ENCODE data around the gene ACOT8.
A peak's percentile ranks its signal among the peaks of the same experiment; 100 is the strongest.

The ACOT8 gene

GRCh38 chr20:45857882-45858216 is 657 bp upstream of the ACOT8 start:
- DNase-seq = peak in 7 of 56 donors; percentile 37 to 63 (median 54)

DNA sequence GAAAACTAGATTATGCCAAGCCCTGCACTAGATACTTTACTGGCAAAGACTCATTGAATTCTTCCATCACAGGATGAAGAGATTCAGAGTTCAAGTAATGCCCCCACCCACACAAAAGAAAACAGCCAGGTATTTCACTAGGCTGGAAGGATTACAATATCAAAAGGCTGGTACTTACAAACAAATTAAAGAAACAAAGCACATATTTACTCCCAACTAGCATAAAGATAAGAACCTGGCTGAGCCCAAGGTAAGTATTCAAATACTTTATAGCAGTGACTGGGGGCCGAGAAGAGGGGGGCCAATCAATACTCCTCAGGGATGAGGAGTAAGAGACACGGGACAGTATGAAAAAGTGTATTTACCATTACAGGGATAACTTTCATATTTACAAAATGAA is 3.7 kb downstream of the ACOT8 start:
- DNase-seq = no peak

GRCh38 chr20:45852326-45852725 is 4.9 kb downstream of the ACOT8 start:
- DNase-seq = no peak

- DNase-seq = no peak
These were observed 5.7 kb downstream of the ACOT8 start for GRCh38 chr20:45851501-45851900.

- no peak for DNase-seq
These were observed 6.3 kb downstream of the ACOT8 start for GRCh38 chr20:45850926-45851325.

GRCh38 chr20:45850238-45850637 is 7.0 kb downstream of the ACOT8 start:
- no peak for DNase-seq

DNA sequence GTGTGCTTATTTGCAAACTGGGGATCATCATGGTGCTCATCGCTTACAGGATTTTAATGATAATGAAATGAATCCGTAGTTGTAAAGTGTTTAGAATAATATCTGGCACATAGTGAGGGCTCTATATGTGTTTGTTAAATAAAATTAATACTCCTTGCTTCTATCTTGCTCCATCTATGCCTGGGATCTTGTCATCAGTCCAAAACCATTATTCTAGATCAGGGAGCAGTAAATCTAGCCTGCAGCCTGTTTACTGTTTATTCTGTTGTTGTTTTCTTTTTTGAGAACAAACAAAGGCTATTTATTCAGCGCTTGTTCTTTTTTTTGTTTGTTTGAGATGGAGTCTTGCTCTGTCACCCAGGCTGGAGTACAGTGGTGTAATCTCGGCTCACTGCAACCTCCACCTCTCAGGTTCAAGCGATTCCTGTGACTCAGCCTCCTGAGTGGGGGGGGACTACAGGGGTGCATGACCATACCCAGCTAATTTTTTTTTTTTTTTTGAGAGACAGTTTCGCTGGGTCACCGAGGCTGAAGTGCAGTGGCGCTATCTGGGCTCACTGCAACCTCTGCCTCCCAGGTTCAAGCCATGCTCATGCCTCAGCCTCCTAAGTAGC is 8.1 kb downstream of the ACOT8 start:
- no peak for DNase-seq

DNA sequence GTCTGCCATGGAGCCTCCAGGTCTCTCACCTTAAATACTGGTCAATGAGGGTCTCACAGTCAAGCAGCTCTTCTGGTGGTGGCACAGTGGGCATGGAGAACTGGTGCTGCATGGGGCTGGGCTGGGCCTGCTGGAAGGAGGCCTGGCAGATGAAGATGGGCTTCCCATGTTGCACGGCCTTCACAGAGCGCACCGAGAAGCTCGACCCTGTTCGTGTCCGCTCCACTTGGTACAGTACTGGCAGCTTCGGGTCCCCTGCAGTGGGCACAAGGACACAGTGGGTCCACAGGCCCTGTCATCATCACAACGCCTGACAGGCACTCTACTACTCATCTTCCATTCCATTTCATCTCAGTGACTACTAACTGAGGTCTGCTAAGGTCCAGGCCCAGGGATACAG is 8.8 kb downstream of the ACOT8 start:
- DNase-seq = no peak

DNA sequence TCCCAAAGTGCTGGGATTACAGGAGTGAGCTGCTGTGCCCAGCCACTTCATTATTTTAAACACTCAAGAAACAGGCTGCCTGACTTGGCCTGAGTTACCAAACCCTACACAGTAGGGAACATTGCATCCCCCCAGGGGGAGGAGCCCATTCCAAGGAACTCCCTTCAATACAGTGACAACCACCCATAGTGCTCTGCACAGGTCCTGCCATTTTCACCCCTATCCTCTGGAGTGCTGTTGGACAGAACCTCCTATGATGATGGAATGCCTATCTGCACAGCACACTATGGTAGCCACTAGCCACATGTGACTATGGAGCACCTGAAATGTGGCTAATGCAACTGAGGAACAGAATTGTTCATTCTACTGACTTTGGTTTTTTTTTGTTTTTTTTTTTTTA is 11.7 kb downstream of the ACOT8 start:
- no peak for DNase-seq

DNA sequence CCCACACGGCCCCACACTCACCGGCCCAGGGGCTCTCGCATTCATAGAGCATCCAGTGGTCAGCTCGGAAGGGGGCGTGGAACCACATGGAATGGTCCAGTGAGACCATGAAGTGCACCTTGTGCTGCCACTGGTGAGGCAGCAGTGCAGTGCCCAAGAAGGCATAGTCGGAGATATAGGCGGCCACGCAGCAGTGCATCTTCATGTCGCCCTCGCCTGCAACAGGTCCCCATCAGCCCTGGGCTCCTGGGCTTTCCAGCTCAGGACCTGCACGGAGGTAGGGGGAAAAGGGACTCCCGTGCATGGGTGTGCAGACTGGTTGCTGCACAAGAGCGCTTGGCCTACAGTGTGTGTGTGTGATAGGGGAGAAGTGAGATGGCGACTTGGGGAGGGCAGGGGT is 13.7 kb downstream of the ACOT8 start:
- no peak for DNase-seq

- no peak for DNase-seq
These were observed 14.9 kb downstream of the ACOT8 start for GRCh38 chr20:45842169-45842812.

GRCh38 chr20:45841407-45842129 is 15.6 kb downstream of the ACOT8 start:
- peak in 1 of 56 donors; percentile 5 for DNase-seq

DNA sequence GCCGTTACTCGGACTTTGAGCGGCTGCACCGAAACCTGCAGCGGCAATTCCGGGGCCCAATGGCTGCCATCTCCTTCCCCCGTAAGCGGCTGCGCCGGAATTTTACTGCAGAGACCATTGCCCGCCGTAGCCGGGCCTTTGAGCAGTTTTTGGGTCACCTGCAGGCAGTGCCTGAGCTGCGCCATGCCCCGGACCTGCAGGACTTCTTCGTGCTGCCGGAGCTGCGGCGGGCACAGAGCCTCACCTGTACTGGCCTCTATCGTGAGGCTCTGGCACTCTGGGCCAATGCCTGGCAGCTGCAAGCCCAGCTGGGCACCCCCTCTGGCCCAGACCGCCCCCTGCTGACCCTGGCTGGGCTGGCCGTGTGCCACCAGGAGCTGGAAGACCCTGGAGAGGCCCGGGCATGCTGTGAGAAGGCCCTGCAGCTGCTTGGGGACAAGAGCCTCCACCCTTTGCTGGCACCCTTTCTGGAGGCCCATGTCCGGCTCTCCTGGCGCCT is 16.4 kb downstream of the ACOT8 start:
- no peak for DNase-seq

DNA sequence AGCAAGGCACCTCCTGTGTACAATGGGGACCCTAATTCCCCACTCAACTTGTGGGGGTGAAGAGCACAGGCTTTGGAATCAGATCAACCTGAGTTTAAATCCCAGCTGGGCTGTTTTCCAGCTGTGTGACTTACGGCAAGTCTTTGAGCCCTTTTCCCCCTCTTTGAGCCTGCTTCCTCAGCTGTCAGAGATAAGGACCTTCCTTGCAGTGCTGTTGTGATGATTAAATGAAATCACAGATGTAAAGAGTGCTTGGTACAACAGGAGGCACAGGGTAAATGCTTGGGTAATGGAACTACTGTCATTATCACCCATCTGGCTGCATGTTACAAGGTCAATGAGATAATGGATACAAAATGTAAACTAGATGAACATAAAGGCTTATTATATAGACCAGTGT is 20.4 kb downstream of the ACOT8 start:
- no peak for DNase-seq

GRCh38 chr20:45835825-45836224 is 21.4 kb downstream of the ACOT8 start:
- peak in 1 of 56 donors; percentile 17 for DNase-seq

- no peak for DNase-seq
These were observed 21.8 kb downstream of the ACOT8 start for GRCh38 chr20:45835329-45835765.

GRCh38 chr20:45834797-45835161 is 22.4 kb downstream of the ACOT8 start:
- peak in 1 of 56 donors; percentile 18 for DNase-seq

- peak in 54 of 56 donors; percentile 12 to 82 (median 67) for DNase-seq
These were observed 23.1 kb downstream of the ACOT8 start for GRCh38 chr20:45833883-45834796.

DNA sequence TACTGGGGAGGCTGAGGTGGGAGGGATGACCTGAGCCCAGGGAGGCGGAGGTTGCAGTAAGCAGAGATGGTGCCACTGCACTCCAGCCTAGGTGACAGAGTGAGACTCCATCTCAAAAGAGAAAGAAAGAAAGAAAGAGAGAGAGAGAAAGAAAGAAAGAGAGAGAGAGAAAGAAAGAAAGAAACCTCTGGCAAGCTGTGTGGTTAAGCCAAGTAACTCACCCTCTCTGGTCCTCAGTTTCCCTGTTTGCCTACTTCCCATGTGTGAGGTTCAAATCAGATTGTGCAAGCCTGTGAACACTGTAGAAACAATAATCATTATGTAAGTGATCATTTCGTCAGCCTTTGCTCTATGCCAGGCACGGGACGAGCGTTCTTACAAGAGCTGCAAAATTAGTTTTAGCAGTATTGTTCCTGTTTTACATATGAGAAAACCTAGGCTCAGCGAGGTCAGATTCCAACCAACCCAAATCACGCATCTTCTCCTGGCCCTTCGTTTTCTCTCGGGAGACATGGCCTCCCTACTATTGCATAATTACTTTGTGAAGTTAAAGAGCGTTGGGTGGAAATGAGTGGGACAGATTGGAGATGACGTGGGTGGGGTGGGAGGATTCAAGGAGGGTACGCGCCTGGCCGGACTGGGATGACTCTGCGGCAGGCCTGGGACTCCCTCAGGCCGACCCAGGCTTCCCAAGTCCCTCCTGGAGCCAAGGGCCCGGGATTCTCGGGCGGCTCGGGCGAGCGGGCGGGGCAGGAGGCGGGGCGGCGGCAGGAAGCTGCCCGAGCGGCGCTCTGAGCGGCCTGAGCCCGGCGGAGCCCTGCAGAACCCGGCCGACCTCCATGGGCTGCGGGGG is 23.9 kb downstream of the ACOT8 start, which contains the start of gene SNX21:
Gene SNX21, plus strand, starts transcription at position 770 of the 853 bp plus-strand sequence. CDS start 121 bp downstream, outside the sequence.
- DNase-seq = peak in 49 of 56 donors; percentile 20 to 79 (median 66)

- no peak for DNase-seq
These were observed 24.6 kb downstream of the ACOT8 start for GRCh38 chr20:45832619-45833018.

Measured in nucleus accumbens (tissue), 56 donors.